ENCODE measurements around the gene SNAPC2. TPM values are rescaled to one million over a fixed set of nuclear protein-coding genes. Genes with fewer than 3 reads are reported as not detected.

SNAPC2 gene
- total and polyA plus RNA-seq, 2 of the 13 experiments (the other 11 are each of a cell fraction or from before 2014, with no cell fraction given): 10.2 to 12.7 TPM

GRCh38 chr19:7913652-7914051, 6.5 kb upstream of the SNAPC2 start:
- Histone ChIP-seq H3K4me3 (replicated peaks in 1 of 3; ENCODE audit: insufficient read depth in 1 of 3, low read depth in 2 of 3, low read length in 3 of 3) (no peak overlapping the region), H3K79me2 (ENCODE audit: insufficient read depth, low read length) (no peaks in the 10 kb centered on the region), H3K27ac (ENCODE audit: extremely low read length, insufficient read depth, low read length) (no peak overlapping the region), H3K4me1 (ENCODE audit: insufficient read depth, low read length) (peaks cover 26% of the 10 kb centered on the region), H3K4me2 (ENCODE audit: low read depth, low read length) (no peak overlapping the region), H3K9ac (ENCODE audit: insufficient read depth, low read depth, low read length) (no peak overlapping the region), H2AFZ (ENCODE audit: low read length) (no peak overlapping the region), H4K20me1 (ENCODE audit: insufficient read depth, low read length) (peaks cover under 1% of the 10 kb centered on the region; the same call in 1 of the 2 replicates), H3K9me3 (ENCODE audit: low read length) (no peaks in the 10 kb centered on the region), H3K27me3 (ENCODE audit: control insufficient read depth in 1 of 2, insufficient read depth in 2 of 2, low read length in 2 of 2) (no peaks in the 10 kb centered on the region), H3K36me3 (replicated peaks in 1 of 2; ENCODE audit: control insufficient read depth in 1 of 2, insufficient read depth in 2 of 2, low read length in 2 of 2) (peaks cover 4 to 20% of the 10 kb centered on the region in 2 experiments; a peak in 3 of 5 replicates)
- ATAC-seq (no peak), FAIRE-seq (no peak), DNase-seq (ENCODE audit: low spot score) (no peak)
- WGBS (ENCODE audit: low lambda C conversion rate): 96% methylated on average over 10 of the region's 10 CpGs
- POLR2A ChIA-PET: interaction anchor here (1.9 kb wide), 1 partner anchor 10 kb away, joined by 6 read pairs; the partner anchor contains the start of gene MAP2K7
- intact Hi-C loops (cut with micrococcal nuclease; ENCODE audit: unreplicated experiment): no loop called here
- in situ Hi-C loops (cut with HindIII; ENCODE audit: extremely low pct_ligation_motif_present, low pct_unique_long_range_greater_than_20kb): no loop called here
- CTCF ChIA-PET (ENCODE audit: low intra/inter-chr PET ratio, low total read pairs): no interaction called here
- 0 out of 4 replicates have a peak, but pooled peaks of 1 of the 2 experiments have one; percentile 21 for TF ChIP-seq POLR2A (IDR thresholded peaks at IDR 0.05; ENCODE audit: insufficient read depth in 1 of 2, low read depth in 2 of 2, low read length in 2 of 2)
- no peak for TF ChIP-seq NFYB (CRISPR knock-in tag; IDR thresholded peaks at IDR 0.05)
- TF ChIP-seq FOXJ3 (CRISPR knock-in tag; IDR thresholded peaks at IDR 0.05; ENCODE audit: borderline replicate concordance): no peak
- no peak for TF ChIP-seq ZBTB26 (CRISPR knock-in tag; IDR thresholded peaks at IDR 0.05; ENCODE audit: borderline replicate concordance)
- peak; percentile 13; the same call in 1 of the 2 replicates for TF ChIP-seq POLR2G (IDR thresholded peaks at IDR 0.05; ENCODE audit: low read depth, low read length)
- no peak for TF ChIP-seq PHF5A (CRISPR knock-in tag; IDR thresholded peaks at IDR 0.05; ENCODE audit: low read depth, unreplicated experiment)
- TSS peak; percentile 68 for BruUV-seq (replicated peaks)

- Histone ChIP-seq H3K27ac (ENCODE audit: extremely low read length, insufficient read depth, low read length) (no peak overlapping the region), H4K20me1 (ENCODE audit: insufficient read depth, low read length) (no peaks in the 10 kb centered on the region), H3K4me2 (ENCODE audit: low read depth, low read length) (no peak overlapping the region), H3K79me2 (ENCODE audit: insufficient read depth, low read length) (no peaks in the 10 kb centered on the region), H3K27me3 (ENCODE audit: control insufficient read depth in 1 of 2, insufficient read depth in 2 of 2, low read length in 2 of 2) (no peaks in the 10 kb centered on the region), H3K4me1 (ENCODE audit: insufficient read depth, low read length) (peaks cover 31% of the 10 kb centered on the region), H3K9ac (ENCODE audit: insufficient read depth, low read depth, low read length) (no peak overlapping the region), H3K36me3 (replicated peaks in 1 of 2; ENCODE audit: control insufficient read depth in 1 of 2, insufficient read depth in 2 of 2, low read length in 2 of 2) (peaks cover 4 to 20% of the 10 kb centered on the region in 2 experiments; a peak in 3 of 5 replicates), H2AFZ (ENCODE audit: low read length) (no peak overlapping the region), H3K9me3 (ENCODE audit: low read length) (no peaks in the 10 kb centered on the region), H3K4me3 (replicated peaks in 1 of 3; ENCODE audit: insufficient read depth in 1 of 3, low read depth in 2 of 3, low read length in 3 of 3) (no peak overlapping the region)
- no peak for FAIRE-seq
- CTCF ChIA-PET (ENCODE audit: low intra/inter-chr PET ratio, low total read pairs): no interaction called here
- no peak for DNase-seq (ENCODE audit: low spot score)
- POLR2A ChIA-PET: interaction anchor here (1.6 kb wide), 1 partner anchor 27 kb away, joined by 4 read pairs; no protein-coding TSS in a partner anchor
- in situ Hi-C loops (cut with HindIII; ENCODE audit: extremely low pct_ligation_motif_present, low pct_unique_long_range_greater_than_20kb): no loop called here
- ATAC-seq: no peak
- TF ChIP-seq ZNF7 (CRISPR knock-in tag; IDR thresholded peaks at IDR 0.05): no peak
- 0 out of 2 replicates have a peak, but pooled peaks have one; percentile 14 for TF ChIP-seq RBFOX2 (IDR thresholded peaks at IDR 0.05; ENCODE audit: low read depth, low read length)
- peak; percentile 98 for TF ChIP-seq AGO1 (IDR thresholded peaks at IDR 0.05; ENCODE audit: low read depth, low read length, poor library complexity, severe bottlenecking)
- TF ChIP-seq AGO2 (optimal IDR thresholded peaks at IDR 0.05; ENCODE audit: low read depth, low read length): peak; percentile 94
- no TSS peak for BruUV-seq (replicated peaks)
- WGBS (ENCODE audit: low lambda C conversion rate): 87% methylated on average over 12 of the region's 12 CpGs
- intact Hi-C loops (cut with micrococcal nuclease; ENCODE audit: unreplicated experiment): no loop called here
Observed at GRCh38 chr19:7914099-7914498, 6.0 kb upstream of the SNAPC2 start.
